HG03575 (cell line): ENCODE measurements around the gene CAPRIN2.
A peak's percentile ranks its signal among the peaks of the same experiment; 100 is the strongest.

Experiments
- ATAC-seq: cut with Tn5 transposase; IDR thresholded peaks from one replicate; pipeline ENCODE4 v1.9.1; 2021; ENCODE audit not compliant: unreplicated experiment, insufficient number of reproducible peaks, low FRiP score; ENCODE audit errors: extremely low read depth

The CAPRIN2 gene

DNA sequence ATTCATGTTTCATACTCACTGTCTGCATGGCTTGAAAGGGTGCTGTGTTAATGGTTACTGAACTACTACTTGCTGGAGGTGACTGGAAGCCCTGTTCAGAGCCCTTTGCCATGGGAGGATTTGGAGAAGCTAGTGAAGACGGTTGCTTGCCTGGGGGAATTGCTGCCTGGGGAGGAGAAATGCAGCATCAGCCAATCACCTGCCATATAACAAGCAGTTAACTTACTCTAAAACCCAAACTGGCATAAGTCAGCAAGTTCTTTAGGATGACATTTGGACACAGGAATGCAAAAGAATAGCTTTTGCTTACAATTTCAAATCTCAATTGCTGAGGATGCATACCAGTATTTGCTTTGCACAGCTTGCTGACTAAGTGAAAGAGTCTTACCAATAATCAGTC, 35.7 kb downstream of the CAPRIN2 start:
- ATAC-seq: no peak

GRCh38 chr12:30707613-30708342, 47.0 kb downstream of the CAPRIN2 start:
- ATAC-seq: no peak

DNA sequence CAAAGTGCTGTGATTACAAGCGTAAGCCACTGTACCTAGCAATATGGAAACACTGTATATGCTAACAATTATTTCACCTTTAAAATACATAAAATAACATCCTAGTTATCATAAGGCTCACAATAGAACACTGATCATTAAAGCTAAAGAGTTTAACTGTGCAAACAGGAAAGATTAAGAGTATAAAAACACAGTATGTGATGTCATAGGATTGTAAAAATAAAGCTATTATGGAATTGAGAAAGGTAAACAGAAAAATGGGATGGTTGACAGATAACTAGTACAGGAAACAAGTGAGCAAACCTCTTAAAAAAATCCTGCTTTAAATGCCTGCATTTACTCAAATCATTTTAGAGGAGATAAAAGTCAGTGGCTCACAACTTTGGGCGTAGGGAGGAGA, 48.3 kb downstream of the CAPRIN2 start:
- ATAC-seq: no peak

DNA sequence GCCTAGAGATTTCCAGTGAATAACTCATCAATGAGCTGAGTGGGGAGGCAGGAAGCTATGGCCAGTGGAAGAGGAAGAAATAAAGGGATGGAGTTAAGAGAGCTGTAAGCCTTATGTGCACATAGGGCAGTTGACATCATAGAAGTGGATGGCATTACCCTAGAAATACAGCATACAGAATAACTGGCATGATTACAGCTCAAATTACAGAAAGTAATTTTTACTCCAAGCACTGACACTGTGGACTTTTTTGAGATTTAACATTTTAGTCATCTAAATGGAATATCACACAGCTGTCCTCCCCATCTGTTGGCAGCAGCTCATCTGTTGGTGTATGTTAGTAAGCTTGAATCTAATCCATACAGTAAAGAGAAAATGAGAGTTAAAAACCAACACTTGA, 53.7 kb downstream of the CAPRIN2 start:
- ATAC-seq: no peak

GRCh38 chr12:30700216-30700900, 54.4 kb downstream of the CAPRIN2 start:
- no peak for ATAC-seq

- ATAC-seq: no peak
Observed at GRCh38 chr12:30698346-30698745, 56.4 kb downstream of the CAPRIN2 start.

- ATAC-seq: no peak
Observed at GRCh38 chr12:30696943-30697342, 57.8 kb downstream of the CAPRIN2 start.

DNA sequence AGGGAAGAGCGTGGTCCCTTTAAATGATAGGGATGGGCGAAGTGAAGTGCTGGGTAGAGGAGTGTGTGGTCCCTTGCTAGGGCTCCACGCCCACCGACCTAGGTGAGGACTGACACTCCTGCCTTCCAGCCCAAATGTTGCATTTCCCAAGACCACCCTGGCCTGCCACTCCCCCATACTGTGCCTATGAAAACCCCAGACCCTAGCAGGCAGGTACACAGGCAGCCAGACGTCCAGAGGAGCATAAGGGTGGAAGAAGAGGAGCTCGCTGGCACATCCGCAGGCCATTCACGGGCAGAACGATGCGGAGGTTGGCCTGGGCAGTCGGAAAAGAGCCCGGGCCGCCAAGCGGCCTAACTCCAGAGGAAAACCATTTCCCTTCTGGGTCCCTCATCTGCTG, 58.3 kb downstream of the CAPRIN2 start:
- ATAC-seq: no peak

- ATAC-seq: peak; percentile 19
Observed at GRCh38 chr12:30696103-30696408, 58.7 kb downstream of the CAPRIN2 start.

GRCh38 chr12:30695199-30696102, 59.3 kb downstream of the CAPRIN2 start, which contains the start of gene IPO8:
Gene IPO8, minus strand, starts transcription at chr12:30695869. Its CDS starts 222 bp downstream, at chr12:30695647.
- peak; percentile 52 for ATAC-seq

GRCh38 chr12:30694412-30695198, 60.1 kb downstream of the CAPRIN2 start:
- ATAC-seq: no peak

- no peak for ATAC-seq
Observed at GRCh38 chr12:30692470-30692869, 62.3 kb downstream of the CAPRIN2 start.

DNA sequence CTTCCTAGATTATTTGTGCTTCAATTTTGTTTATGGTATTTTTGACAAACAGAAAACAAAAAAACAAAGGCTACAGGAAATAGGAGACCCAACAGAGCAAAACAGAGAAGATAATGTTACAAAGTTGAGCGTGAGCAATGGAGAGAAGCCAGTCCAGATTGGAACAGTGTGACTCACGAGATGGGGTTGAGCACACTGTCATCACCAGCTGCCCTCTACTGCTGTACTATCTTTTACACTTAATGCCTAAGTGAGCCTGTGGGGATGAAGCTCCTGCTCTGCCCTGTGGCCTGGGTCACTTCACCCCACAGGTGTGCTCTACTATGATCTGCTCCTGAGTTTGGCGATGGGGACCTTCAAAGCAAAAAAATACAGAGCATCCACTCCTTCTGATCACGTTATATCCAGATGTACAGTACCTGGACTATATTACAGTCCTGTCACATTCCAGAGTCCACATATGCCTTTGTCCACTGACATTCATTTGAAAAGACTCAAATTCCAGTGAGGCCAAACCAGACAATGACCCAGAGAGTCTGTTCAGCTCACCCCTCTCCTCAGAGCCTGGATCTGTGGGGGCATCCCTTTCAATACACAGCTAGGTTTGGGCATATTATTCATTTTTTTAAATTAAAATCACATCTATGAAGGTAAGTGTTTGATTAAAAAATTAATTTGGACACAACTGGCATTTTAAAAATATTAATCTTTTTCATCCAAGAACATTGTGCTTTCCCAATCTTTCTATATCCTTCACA, 63.5 kb downstream of the CAPRIN2 start:
- ATAC-seq: no peak

GRCh38 chr12:30687265-30687986, 67.3 kb downstream of the CAPRIN2 start:
- ATAC-seq: no peak

DNA sequence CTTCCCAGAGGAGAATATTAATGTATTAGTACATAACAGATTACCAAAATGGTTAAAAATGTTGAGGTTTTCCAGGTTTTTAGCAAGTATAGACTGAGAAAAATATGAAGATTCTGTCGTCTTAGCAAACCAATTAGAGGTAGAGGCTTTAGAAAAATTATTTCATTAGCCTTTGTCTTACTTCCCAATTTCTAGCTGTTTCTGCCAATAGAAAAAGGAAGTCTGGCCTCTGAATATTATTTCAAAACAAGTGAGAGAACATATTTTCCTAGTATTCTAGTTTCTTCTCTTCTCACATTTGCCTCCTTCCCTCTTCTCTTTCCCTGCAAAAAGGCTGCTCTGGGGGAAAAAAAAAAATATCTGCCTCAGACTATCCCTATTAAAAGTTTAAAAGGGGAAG, 75.5 kb downstream of the CAPRIN2 start:
- ATAC-seq: no peak

- no peak for ATAC-seq
Observed at GRCh38 chr12:30678221-30678620, 76.5 kb downstream of the CAPRIN2 start.

DNA sequence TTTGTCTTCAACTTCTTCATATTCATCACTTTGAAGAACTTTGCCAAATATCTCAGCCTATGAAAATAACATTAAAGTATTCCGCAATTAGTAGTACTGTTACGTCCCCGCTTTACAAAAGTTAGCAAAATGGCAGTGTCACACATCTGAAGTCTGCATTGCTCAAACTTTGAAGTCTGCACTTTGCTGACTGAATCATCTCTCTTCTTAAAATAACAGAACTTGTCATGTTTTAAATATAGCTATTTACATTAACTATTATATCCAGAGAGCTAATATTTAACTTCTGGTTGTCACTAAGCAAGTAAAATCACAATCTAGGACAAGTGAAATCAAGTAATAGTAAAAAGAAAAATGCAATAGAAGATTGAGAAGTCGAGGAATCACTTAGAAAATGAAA, 93.5 kb downstream of the CAPRIN2 start:
- no peak for ATAC-seq
